ENCODE data around the gene VWA1. TPM values are rescaled to one million over a fixed set of nuclear protein-coding genes. Genes with fewer than 3 reads are reported as not detected.

VWA1 gene
- total and polyA plus RNA-seq, 9 donors: 32.9 to 99.5 (median 68.1) TPM

DNA sequence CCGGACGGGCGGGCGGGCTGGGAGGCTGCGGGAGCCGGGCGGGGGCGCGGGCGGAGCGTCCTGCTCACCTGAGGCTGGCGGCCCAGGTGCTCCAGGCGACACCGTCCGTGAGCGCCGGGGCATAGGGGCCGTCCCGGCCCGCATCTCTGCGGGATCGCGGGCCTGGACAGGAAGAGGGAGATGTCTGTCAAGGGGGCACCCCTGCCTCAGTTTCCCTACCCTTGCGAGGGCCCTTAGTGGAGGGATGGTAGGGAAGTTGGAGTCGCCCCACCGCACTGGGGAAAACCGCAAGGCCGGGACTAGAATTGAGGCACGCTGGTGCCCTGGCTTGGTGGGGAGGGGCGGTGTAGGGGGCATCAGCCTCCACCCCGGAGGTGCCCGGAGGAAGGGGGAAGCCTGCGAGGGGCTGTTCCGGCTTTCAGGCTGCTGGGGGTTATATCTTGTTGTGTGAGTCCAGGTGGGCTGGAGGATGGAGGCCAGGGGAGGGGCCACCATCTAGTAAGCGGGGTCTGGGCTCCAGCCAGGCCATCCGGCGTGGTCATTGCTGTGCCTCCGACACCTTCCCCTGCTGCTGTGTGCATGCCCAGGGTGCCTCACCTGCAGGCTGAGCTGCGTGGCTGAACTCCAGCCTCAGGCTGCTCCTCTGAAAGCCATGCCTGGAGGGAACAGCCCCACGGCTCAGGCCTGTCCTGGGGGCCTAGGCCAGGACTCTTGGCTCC is 580 bp downstream of the VWA1 start:
- Histone ChIP-seq H3K36me3 (ENCODE audit: control insufficient read depth, insufficient read depth, low read length) (peaks cover 22% of the 10 kb centered on the region), H3K27me3 (ENCODE audit: control insufficient read depth, insufficient read depth, low read length) (peaks cover 2% of the 10 kb centered on the region), H3K9me3 (replicated peaks; ENCODE audit: control insufficient read depth, low read depth, low read length) (no peaks in the 10 kb centered on the region), H3K4me1 (ENCODE audit: control insufficient read depth, insufficient read depth, low read length) (peaks cover 87% of the 10 kb centered on the region), H3K27ac (ENCODE audit: low read length) (peak overlapping the region; percentile 20), H3K4me3 (ENCODE audit: low read length) (peak overlapping the region; percentile 61)
- WGBS (ENCODE audit: insufficient coverage): 12% methylated on average over 33 of the region's 40 CpGs
- DNase-seq: no peak

GRCh38 chr1:1436630-1437032 is 1.1 kb downstream of the VWA1 start:
- peaks cover 22% of the 10 kb centered on the region for H3K36me3 ChIP-seq (ENCODE audit: control insufficient read depth, insufficient read depth, low read length)
- H3K27ac ChIP-seq (ENCODE audit: low read length): no peak overlapping the region
- 83% methylated on average over 5 of the region's 7 CpGs for WGBS (ENCODE audit: insufficient coverage)
- H3K4me1 ChIP-seq (ENCODE audit: control insufficient read depth, insufficient read depth, low read length): peaks cover 87% of the 10 kb centered on the region
- peak overlapping the region; percentile 61 for H3K4me3 ChIP-seq (ENCODE audit: low read length)
- H3K27me3 ChIP-seq (ENCODE audit: control insufficient read depth, insufficient read depth, low read length): peaks cover 2% of the 10 kb centered on the region
- no peak for DNase-seq
- no peaks in the 10 kb centered on the region for H3K9me3 ChIP-seq (replicated peaks; ENCODE audit: control insufficient read depth, low read depth, low read length)

DNA sequence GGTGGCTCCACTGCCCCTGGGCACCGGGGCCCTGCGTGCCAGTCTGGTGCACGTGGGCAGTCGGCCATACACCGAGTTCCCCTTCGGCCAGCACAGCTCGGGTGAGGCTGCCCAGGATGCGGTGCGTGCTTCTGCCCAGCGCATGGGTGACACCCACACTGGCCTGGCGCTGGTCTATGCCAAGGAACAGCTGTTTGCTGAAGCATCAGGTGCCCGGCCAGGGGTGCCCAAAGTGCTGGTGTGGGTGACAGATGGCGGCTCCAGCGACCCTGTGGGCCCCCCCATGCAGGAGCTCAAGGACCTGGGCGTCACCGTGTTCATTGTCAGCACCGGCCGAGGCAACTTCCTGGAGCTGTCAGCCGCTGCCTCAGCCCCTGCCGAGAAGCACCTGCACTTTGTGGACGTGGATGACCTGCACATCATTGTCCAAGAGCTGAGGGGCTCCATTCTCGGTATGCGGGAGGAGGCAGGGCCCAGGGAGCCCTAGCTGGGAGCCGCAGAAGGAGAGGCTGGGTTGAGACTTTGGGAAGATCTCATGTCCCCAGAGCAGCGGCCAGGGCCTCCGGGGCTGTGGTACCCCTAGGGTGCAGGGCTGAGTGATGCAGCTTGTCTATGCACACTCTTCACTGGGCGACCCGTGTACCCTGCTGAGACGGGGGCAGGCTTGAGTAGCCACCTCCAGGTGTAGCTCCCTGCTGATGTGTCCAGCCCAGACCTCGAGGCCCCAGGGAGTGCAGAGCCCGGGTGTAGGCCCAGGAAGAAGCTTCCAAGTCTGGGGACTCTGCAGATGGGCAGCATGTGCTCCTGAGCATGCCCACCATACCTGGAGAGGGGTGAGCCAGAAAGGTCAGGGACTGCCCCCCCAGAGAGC is 1.8 kb downstream of the VWA1 start:
- H3K4me3 ChIP-seq (ENCODE audit: low read length): no peak overlapping the region
- no peak overlapping the region for H3K27ac ChIP-seq (ENCODE audit: low read length)
- peaks cover 87% of the 10 kb centered on the region for H3K4me1 ChIP-seq (ENCODE audit: control insufficient read depth, insufficient read depth, low read length)
- DNase-seq: no peak
- H3K9me3 ChIP-seq (replicated peaks; ENCODE audit: control insufficient read depth, low read depth, low read length): no peaks in the 10 kb centered on the region
- H3K36me3 ChIP-seq (ENCODE audit: control insufficient read depth, insufficient read depth, low read length): peaks cover 22% of the 10 kb centered on the region
- 83% methylated on average over 31 of the region's 31 CpGs for WGBS (ENCODE audit: insufficient coverage)
- H3K27me3 ChIP-seq (ENCODE audit: control insufficient read depth, insufficient read depth, low read length): peaks cover 2% of the 10 kb centered on the region

- Histone ChIP-seq H3K27me3 (ENCODE audit: control insufficient read depth, insufficient read depth, low read length) (peaks cover 2% of the 10 kb centered on the region), H3K9me3 (replicated peaks; ENCODE audit: control insufficient read depth, low read depth, low read length) (no peaks in the 10 kb centered on the region), H3K4me1 (ENCODE audit: control insufficient read depth, insufficient read depth, low read length) (peaks cover 82% of the 10 kb centered on the region), H3K27ac (ENCODE audit: low read length) (no peak overlapping the region), H3K4me3 (ENCODE audit: low read length) (no peak overlapping the region), H3K36me3 (ENCODE audit: control insufficient read depth, insufficient read depth, low read length) (peaks cover 22% of the 10 kb centered on the region)
- WGBS (ENCODE audit: insufficient coverage): 40% methylated on average over 8 of the region's 11 CpGs
- no peak for DNase-seq
Measured at GRCh38 chr1:1437904-1438376, 2.5 kb downstream of the VWA1 start.

DNA sequence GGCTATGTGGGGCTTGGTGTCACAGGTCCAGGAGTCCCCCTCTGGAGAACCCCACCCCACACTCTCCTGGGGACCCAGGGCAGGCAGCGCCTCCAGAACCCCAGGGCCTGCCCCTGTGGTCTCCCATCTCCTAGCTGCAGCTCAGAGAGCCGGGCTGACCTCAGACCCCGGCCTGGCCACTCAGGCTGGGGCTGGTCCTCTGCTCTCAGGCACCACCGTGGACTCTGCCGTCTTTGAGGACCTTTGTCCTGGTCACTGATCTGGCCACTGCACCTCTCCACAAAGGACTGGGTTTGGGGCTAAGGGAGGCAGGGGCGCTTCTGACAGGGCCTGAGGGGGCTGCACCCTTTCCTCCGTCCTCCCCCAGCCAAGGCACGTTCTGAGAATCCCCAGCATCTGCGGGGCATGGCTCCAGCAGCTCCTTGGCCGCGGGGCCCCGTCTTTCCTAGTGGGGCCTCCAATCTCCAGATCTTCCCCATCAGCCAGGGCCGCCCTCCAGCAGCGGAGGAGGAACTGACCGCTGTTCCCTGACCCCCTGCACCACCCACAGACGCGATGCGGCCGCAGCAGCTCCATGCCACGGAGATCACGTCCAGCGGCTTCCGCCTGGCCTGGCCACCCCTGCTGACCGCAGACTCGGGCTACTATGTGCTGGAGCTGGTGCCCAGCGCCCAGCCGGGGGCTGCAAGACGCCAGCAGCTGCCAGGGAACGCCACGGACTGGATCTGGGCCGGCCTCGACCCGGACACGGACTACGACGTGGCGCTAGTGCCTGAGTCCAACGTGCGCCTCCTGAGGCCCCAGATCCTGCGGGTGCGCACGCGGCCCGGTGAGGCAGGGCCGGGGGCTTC is 3.3 kb downstream of the VWA1 start:
- Histone ChIP-seq H3K4me3 (ENCODE audit: low read length) (no peak overlapping the region), H3K4me1 (ENCODE audit: control insufficient read depth, insufficient read depth, low read length) (peaks cover 74% of the 10 kb centered on the region), H3K27me3 (ENCODE audit: control insufficient read depth, insufficient read depth, low read length) (peaks cover 2% of the 10 kb centered on the region), H3K27ac (ENCODE audit: low read length) (no peak overlapping the region), H3K36me3 (ENCODE audit: control insufficient read depth, insufficient read depth, low read length) (peaks cover 22% of the 10 kb centered on the region), H3K9me3 (replicated peaks; ENCODE audit: control insufficient read depth, low read depth, low read length) (no peaks in the 10 kb centered on the region)
- DNase-seq: peak; percentile 66
- 69% methylated on average over 41 of the region's 45 CpGs for WGBS (ENCODE audit: insufficient coverage)

DNA sequence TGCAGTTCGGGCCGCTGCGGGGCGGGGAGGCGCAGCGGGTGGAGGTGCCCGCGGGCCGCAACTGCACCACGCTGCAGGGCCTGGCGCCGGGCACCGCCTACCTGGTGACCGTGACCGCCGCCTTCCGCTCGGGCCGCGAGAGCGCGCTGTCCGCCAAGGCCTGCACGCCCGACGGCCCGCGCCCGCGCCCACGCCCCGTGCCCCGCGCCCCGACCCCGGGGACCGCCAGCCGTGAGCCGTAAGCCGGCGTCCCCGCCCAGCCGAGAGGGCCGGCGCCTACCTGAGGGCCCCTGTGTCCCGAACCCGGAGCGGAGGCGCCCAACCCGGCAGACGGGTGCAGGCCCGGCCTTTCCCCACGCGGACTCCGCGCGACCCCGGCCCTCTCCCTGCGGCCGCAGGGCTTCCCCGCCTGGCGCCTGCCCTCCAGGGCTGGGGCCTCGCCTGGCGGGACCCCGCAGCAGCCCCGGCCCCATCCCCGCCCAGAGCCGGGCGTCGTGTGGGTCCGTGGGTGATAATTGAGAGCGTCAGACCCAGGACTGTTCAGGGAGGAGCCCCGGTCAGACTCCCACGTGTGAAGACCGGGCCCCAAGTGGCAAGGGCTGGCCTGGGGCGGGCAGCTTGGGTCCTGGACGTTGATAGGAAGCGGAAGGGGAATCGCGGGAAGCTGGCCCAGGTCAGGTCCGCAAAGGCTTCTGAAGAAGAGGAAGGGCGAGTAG is 4.2 kb downstream of the VWA1 start:
- H3K27me3 ChIP-seq (ENCODE audit: control insufficient read depth, insufficient read depth, low read length): peaks cover 2% of the 10 kb centered on the region
- WGBS (ENCODE audit: insufficient coverage): 82% methylated on average over 82 of the region's 82 CpGs

GRCh38 chr1:1440262-1441001 is 4.9 kb downstream of the VWA1 start:
- Histone ChIP-seq H3K4me3 (ENCODE audit: low read length) (no peak overlapping the region), H3K36me3 (ENCODE audit: control insufficient read depth, insufficient read depth, low read length) (peaks cover 22% of the 10 kb centered on the region), H3K4me1 (ENCODE audit: control insufficient read depth, insufficient read depth, low read length) (peaks cover 59% of the 10 kb centered on the region), H3K27ac (ENCODE audit: low read length) (no peak overlapping the region), H3K27me3 (ENCODE audit: control insufficient read depth, insufficient read depth, low read length) (peaks cover 2% of the 10 kb centered on the region), H3K9me3 (replicated peaks; ENCODE audit: control insufficient read depth, low read depth, low read length) (no peaks in the 10 kb centered on the region)
- 68% methylated on average over 7 of the region's 26 CpGs for WGBS (ENCODE audit: insufficient coverage)
- DNase-seq: no peak

More for the DNA sequence above, 4.2 kb downstream of the VWA1 start:
- Histone ChIP-seq H3K9me3 (replicated peaks; ENCODE audit: control insufficient read depth, low read depth, low read length) (no peaks in the 10 kb centered on the region), H3K4me1 (ENCODE audit: control insufficient read depth, insufficient read depth, low read length) (peaks cover 65% of the 10 kb centered on the region), H3K4me3 (ENCODE audit: low read length) (no peak overlapping the region), H3K36me3 (ENCODE audit: control insufficient read depth, insufficient read depth, low read length) (peaks cover 22% of the 10 kb centered on the region), H3K27ac (ENCODE audit: low read length) (no peak overlapping the region)
- no peak for DNase-seq

DNA sequence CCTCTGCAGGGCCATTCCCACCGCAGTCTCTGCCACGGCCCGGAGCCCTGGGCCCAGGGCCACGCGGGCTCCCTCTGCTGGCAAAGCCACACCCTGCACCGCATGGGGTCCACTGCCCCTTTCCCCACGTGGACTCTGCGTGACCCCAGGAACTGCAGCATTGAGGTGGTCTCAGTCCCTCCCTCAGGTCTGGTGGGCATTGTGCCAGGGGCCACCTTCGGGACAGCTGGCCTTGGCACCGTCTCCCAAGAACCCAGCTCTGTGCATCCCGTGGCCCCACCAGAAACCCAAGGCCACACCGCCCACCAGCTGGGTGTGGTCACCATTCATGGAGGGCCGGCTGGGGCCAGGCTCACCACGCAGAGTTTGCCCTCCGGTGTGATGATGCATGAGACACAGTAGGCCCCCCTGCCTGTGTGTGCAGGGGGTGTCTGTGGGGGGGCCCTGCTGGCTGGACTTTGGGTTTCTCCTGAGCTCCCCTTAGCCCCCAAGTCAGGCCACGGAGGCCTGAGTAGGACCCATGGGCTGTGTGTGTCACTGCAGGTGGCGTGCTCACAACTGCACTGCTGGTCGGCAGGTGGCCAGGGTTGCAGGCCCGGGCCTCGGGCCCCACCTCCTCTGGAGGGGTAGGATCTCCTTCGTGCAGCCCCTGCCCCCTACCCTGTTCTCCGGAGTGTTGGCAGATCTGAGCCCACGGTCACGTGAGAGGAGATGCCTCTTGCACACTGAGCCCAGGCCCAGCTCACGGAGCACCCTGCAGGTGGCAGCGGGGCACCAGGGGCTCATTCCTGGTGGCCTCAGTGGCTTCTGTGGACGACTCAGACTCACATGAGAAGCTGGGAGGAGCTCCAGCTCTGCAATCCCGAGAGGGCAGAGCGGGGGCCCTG is 5.8 kb downstream of the VWA1 start:
- DNase-seq: peak; percentile 52
- Histone ChIP-seq H3K36me3 (ENCODE audit: control insufficient read depth, insufficient read depth, low read length) (peaks cover 22% of the 10 kb centered on the region), H3K27me3 (ENCODE audit: control insufficient read depth, insufficient read depth, low read length) (peaks cover 2% of the 10 kb centered on the region), H3K4me1 (ENCODE audit: control insufficient read depth, insufficient read depth, low read length) (peaks cover 54% of the 10 kb centered on the region), H3K27ac (ENCODE audit: low read length) (no peak overlapping the region), H3K4me3 (ENCODE audit: low read length) (no peak overlapping the region), H3K9me3 (replicated peaks; ENCODE audit: control insufficient read depth, low read depth, low read length) (no peaks in the 10 kb centered on the region)
- 36% methylated on average over 24 of the region's 29 CpGs for WGBS (ENCODE audit: insufficient coverage)

Measured in muscle of leg (tissue), 11 donors.